ENCODE results near the gene ITGA3.

- TF ChIP-seq, protein P1, sequence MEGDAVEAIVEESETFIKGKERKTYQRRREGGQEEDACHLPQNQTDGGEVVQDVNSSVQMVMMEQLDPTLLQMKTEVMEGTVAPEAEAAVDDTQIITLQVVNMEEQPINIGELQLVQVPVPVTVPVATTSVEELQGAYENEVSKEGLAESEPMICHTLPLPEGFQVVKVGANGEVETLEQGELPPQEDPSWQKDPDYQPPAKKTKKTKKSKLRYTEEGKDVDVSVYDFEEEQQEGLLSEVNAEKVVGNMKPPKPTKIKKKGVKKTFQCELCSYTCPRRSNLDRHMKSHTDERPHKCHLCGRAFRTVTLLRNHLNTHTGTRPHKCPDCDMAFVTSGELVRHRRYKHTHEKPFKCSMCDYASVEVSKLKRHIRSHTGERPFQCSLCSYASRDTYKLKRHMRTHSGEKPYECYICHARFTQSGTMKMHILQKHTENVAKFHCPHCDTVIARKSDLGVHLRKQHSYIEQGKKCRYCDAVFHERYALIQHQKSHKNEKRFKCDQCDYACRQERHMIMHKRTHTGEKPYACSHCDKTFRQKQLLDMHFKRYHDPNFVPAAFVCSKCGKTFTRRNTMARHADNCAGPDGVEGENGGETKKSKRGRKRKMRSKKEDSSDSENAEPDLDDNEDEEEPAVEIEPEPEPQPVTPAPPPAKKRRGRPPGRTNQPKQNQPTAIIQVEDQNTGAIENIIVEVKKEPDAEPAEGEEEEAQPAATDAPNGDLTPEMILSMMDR (IDR thresholded peaks at IDR 0.05): no peak
- TF ChIP-seq EP300 (IDR thresholded peaks at IDR 0.05) (no peak), POLR2A (IDR thresholded peaks at IDR 0.05) (no peak)
These were observed 9.2 kb upstream of the ITGA3 start for GRCh38 chr17:50046667-50047066.
